Left lung (tissue), 10 donors: ENCODE results near the gene GNG7. TPM values are rescaled to one million over a fixed set of nuclear protein-coding genes. Genes with fewer than 3 reads are reported as not detected.

Experiments used
- ATAC-seq: fragments of 200-7000 bp; cut with Tn5 transposase; one replicate; pipeline ENCODE4 v1.9.1; 2020; ENCODE audit warnings: moderate library complexity
- DNase-seq, 4 donors: peaks; one replicate each; pipeline ENCODE4 v3.0.0-alpha.2; 2013 to 2020
- H3K27ac ChIP-seq, 2 donors: fragments of 200-600 bp; sonication (generic) in 1 of 2; one replicate each; pipeline versions ENCODE4 v1.5.0 to v1.8.0; 2020 to 2021
- H3K27me3 ChIP-seq, 2 donors: fragments of 200-600 bp; sonication (generic) in 1 of 2; one replicate each; pipeline versions ENCODE4 v1.5.0 to v1.8.0; 2020 to 2021
- H3K36me3 ChIP-seq, 2 donors: fragments of 200-600 bp; sonication (generic) in 1 of 2; one replicate each; pipeline versions ENCODE4 v1.5.0 to v1.8.0; 2020 to 2021
- H3K4me1 ChIP-seq, 2 donors: fragments of 200-600 bp; one replicate each; pipeline ENCODE4 v1.8.0; 2021
- H3K4me3 ChIP-seq, 2 donors: fragments of 200-600 bp; sonication (generic) in 1 of 2; one replicate each; pipeline versions ENCODE4 v1.5.0 to v1.8.0; 2020 to 2021; ENCODE audit warnings: mild to moderate bottlenecking in 1 of 2
- H3K9me3 ChIP-seq, 2 donors: fragments of 200-600 bp; sonication (generic) in 1 of 2; one replicate each; pipeline versions ENCODE4 v1.5.0 to v1.8.0; 2020 to 2021
- intact Hi-C, 2 donors: fragments of 100-400 bp; cut with DNase I; formaldehyde crosslinking; loops; one replicate each; pipeline versions ENCODE4 v1.11.2 to v1.14.2; 2022
- polyA plus RNA-seq, 6 donors: library from polyadenylated mRNA; unstranded; fragments of 120-200 nt; gene quantifications; one replicate each; pipeline ENCODE4 v1.2.1, GENCODE V29; 2013; ENCODE audit not compliant: insufficient read length in 6 of 6
- total RNA-seq, 2 donors: library from RNA; stranded (reverse); fragmentation: NEBNext Ultra II Directional; extraction: Animal tissue kit (Norgen Biotek cat#: 25700); gene quantifications; one replicate each; pipeline ENCODE4 v1.2.1, GENCODE V29; 2021
- TF ChIP-seq, protein P1 (sequence below), 2 donors: fragments of 200-600 bp; sonication (generic) in 1 of 2; IDR thresholded peaks; one replicate each; pipeline versions ENCODE4 v1.5.0 to v1.8.0; 2021; ENCODE audit warnings: antibody characterized with exemption in 2 of 2
- donor health status: DM: no; HTN: yes; CAD: no.
- donor health status: DM: no; HTN: no; CAD: no.

Gene GNG7
- total and polyA plus RNA-seq, 8 donors, result 3.8 to 7.1 (median 5.5) TPM

DNA sequence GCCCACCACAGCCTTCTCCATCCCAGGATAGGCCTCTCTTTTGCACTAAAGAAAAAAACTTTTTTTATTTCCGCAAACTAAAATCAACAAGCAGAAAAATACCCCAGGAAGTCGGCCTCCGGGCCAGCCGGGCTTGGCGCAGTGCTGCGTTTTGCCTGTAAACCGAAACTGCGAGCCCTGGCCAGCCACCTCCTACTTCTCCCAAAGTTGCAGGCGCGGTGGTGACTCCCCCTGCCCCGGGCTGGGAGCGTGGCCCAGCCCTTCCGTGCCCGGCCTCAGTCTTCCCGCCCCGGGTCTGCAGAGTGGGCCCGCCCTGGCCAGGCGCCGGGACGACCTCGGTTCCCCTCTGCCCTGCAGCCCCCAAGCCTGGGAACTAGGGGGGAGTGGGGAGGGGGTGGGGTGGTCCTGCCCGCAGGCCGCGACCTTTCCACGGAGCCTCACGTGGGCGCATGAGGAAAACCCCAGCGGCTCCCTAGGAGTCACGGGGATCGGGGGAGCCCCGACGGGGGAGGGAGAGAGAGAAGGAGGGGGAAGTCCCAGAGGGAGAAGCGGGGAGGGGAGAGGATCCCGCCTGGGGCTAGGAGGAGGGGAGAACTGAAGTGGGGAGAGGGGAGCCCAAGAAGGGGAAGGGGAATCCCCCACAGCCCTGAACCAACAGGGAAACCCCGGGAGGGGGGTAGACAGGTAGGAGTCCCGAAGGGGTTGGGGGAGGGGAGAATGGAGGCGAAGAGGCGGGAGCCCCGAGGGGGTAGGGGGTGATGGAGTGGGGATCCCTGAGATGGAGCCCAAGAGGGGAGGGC lies 223.5 kb downstream of the GNG7 start:
- TF ChIP-seq, protein P1, sequence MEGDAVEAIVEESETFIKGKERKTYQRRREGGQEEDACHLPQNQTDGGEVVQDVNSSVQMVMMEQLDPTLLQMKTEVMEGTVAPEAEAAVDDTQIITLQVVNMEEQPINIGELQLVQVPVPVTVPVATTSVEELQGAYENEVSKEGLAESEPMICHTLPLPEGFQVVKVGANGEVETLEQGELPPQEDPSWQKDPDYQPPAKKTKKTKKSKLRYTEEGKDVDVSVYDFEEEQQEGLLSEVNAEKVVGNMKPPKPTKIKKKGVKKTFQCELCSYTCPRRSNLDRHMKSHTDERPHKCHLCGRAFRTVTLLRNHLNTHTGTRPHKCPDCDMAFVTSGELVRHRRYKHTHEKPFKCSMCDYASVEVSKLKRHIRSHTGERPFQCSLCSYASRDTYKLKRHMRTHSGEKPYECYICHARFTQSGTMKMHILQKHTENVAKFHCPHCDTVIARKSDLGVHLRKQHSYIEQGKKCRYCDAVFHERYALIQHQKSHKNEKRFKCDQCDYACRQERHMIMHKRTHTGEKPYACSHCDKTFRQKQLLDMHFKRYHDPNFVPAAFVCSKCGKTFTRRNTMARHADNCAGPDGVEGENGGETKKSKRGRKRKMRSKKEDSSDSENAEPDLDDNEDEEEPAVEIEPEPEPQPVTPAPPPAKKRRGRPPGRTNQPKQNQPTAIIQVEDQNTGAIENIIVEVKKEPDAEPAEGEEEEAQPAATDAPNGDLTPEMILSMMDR (IDR thresholded peaks at IDR 0.05), result no peak
- Histone ChIP-seq H3K27ac (peak overlapping the region; percentile 87 to 90), H3K36me3 (peaks cover 0 to 16% of the 10 kb centered on the region in 2 donors), H3K4me1 (peaks cover 9 to 25% of the 10 kb centered on the region in 2 donors), H3K4me3 (peak overlapping the region; percentile 92 to 97), H3K9me3 (peaks cover 0 to 12% of the 10 kb centered on the region in 2 donors), H3K27me3 (no peaks in the 10 kb centered on the region)
- DNase-seq, result peak in 3 of 4 donors; percentile 83 to 93 (median 88)
- intact Hi-C loops, result loop anchor here in 1 of 2 donors (10.0 kb wide), 2 partner anchors 96 to 126 kb away; no protein-coding TSS in a partner anchor
- ATAC-seq, result peak; percentile 46

DNA sequence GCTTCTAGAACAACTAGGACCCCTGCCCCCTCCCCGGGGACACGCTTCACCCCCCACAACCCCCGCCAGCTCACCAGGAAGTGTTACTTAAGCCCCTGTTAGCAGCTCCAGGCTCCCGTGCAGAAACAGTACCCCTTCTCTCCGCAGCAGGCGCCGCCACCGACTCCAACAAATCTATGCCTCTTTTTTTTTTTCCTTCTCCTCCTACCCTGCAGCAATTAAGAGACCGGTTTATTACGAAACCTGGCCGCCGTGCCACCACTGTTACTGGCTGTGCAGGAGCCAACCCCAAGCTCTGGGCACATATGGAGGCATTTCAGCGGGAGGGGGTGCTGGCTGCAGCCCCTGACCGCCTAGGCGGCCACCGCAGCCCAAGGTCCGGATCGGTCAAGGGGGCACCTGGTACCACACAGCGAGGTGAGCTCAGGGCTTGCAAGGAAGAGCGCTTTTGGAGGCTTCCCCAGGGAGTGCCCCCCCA lies 224.2 kb downstream of the GNG7 start:
- DNase-seq (peak in 3 of 4 donors; percentile 61 to 81 (median 81)), ATAC-seq (peak; percentile 17)
- H3K27ac ChIP-seq, result peak overlapping the region; percentile 87 to 90
- peaks cover 9 to 25% of the 10 kb centered on the region in 2 donors for H3K4me1 ChIP-seq
- H3K27me3 ChIP-seq, result no peaks in the 10 kb centered on the region
- peaks cover 0 to 6% of the 10 kb centered on the region in 2 donors for H3K9me3 ChIP-seq
- intact Hi-C loops, result loop anchor here in 1 of 2 donors (10.0 kb wide), 2 partner anchors 96 to 126 kb away; no protein-coding TSS in a partner anchor
- peaks cover 0 to 16% of the 10 kb centered on the region in 2 donors for H3K36me3 ChIP-seq
- TF ChIP-seq, protein P1 (IDR thresholded peaks at IDR 0.05), result peak in 1 of 2 donors; percentile 47
- peak overlapping the region; percentile 92 to 97 for H3K4me3 ChIP-seq

DNA sequence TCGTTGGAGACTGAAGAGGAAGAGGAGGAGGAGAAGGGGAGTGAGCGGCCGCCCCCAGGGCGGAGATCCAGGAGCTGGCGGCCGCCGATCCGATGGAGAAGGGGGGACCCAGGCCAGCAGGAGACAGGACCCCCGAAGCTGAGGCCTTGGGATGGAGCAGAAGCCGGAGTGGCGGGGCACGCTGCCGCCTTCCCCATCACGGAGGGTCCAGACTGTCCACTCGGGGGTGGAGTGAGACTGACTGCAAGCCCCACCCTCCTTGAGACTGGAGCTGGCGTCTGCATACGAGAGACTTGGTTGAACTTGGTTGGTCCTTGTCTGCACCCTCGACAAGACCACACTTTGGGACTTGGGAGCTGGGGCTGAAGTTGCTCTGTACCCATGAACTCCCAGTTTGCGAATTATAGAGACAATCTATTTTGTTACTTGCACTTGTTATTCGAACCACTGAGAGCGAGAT lies 224.7 kb downstream of the GNG7 start:
- Histone ChIP-seq H3K27ac (peak overlapping the region; percentile 87 to 90), H3K4me3 (peak overlapping the region; percentile 92 to 97), H3K4me1 (peaks cover 9 to 25% of the 10 kb centered on the region in 2 donors), H3K27me3 (no peaks in the 10 kb centered on the region), H3K36me3 (peaks cover 0 to 16% of the 10 kb centered on the region in 2 donors), H3K9me3 (peaks cover 0 to under 1% of the 10 kb centered on the region in 2 donors)
- ATAC-seq (peak; percentile 4), DNase-seq (peak in 1 of 4 donors; percentile 68)
- TF ChIP-seq, protein P1 (IDR thresholded peaks at IDR 0.05), result no peak
- intact Hi-C loops, result loop anchor here in 1 of 2 donors (10.0 kb wide), 2 partner anchors 97 to 127 kb away; no protein-coding TSS in a partner anchor

DNA sequence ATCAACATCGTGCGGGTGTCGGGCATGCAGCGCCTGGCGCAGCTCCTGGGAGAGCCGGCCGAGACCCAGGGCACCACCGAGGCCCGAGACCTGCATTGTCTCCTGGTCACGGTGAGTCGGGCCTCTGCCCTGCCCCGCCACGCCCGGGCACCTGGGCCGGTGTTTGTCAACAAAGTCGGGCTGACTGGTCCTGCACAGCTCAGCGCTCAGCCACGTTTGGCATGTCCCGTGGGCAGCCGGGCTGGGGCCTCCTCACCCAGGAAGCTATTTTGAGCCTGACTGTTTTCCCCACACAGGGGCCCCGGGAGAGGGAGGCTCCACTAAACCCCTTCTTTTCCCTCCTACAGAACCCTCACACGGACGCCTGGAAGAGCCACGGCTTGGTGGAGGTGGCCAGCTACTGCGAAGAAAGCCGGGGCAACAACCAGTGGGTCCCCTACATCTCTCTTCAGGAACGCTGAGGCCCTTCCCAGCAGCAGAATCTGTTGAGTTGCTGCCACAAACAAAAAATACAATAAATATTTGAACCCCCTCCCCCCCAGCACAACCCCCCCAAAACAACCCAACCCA lies 225.3 kb downstream of the GNG7 start:
- Histone ChIP-seq H3K4me1 (peaks cover 9 to 25% of the 10 kb centered on the region in 2 donors), H3K27ac (peak overlapping the region; percentile 87 to 90), H3K4me3 (peak overlapping the region; percentile 92 to 97), H3K36me3 (peaks cover 0 to 16% of the 10 kb centered on the region in 2 donors), H3K9me3 (no peaks in the 10 kb centered on the region), H3K27me3 (no peaks in the 10 kb centered on the region)
- ATAC-seq, result peak; percentile 2
- DNase-seq, result peak in 2 of 4 donors; percentile 57 to 90
- intact Hi-C loops, result loop anchor here in 1 of 2 donors (10.0 kb wide), 2 partner anchors 98 to 128 kb away; no protein-coding TSS in a partner anchor
- TF ChIP-seq, protein P1 (IDR thresholded peaks at IDR 0.05), result no peak
